KMS-11 (cell line): Measurements from ENCODE around the gene SOHLH2.

Experiments used
- H2AFZ ChIP-seq: fragments of 200-600 bp; sonication (generic); 2 replicates; pipeline ENCODE4 v1.6.1; 2016; ENCODE audit warnings: antibody characterized with exemption, mixed run types, low read depth
- H3K27ac ChIP-seq: fragments of 200-600 bp; sonication (generic); 2 replicates; pipeline ENCODE4 v1.6.1; 2016; ENCODE audit warnings: mild to moderate bottlenecking, mixed run types
- H3K27me3 ChIP-seq: fragments of 200-600 bp; sonication (generic); 2 replicates; pipeline ENCODE4 v1.6.1; 2017; ENCODE audit warnings: mild to moderate bottlenecking, low read depth, mixed run types, moderate library complexity; ENCODE audit not compliant: insufficient read depth
- H3K36me3 ChIP-seq: fragments of 200-600 bp; sonication (generic); 2 replicates; pipeline ENCODE4 v1.6.1; 2017; ENCODE audit warnings: mild to moderate bottlenecking, mixed run types; ENCODE audit not compliant: insufficient read depth
- H3K4me1 ChIP-seq: fragments of 200-600 bp; sonication (generic); 2 replicates; pipeline ENCODE4 v1.6.1; 2016; ENCODE audit warnings: mild to moderate bottlenecking, low read depth, mixed run types; ENCODE audit not compliant: poor library complexity, severe bottlenecking
- H3K4me2 ChIP-seq: fragments of 200-600 bp; sonication (generic); 2 replicates; pipeline ENCODE4 v1.7.0; 2016; ENCODE audit warnings: mild to moderate bottlenecking, mixed run types
- H3K4me3 ChIP-seq: fragments of 200-600 bp; sonication (generic); IDR thresholded peaks from 2 replicates; pipeline ENCODE4 v1.6.1; 2017; ENCODE audit warnings: low read depth, low read length, mixed read lengths; ENCODE audit not compliant: insufficient read depth
- H3K79me2 ChIP-seq: fragments of 200-600 bp; sonication (generic); 2 replicates; pipeline ENCODE4 v1.6.1; 2016; ENCODE audit warnings: low read depth, mixed run types; ENCODE audit not compliant: insufficient read depth
- H3K9ac ChIP-seq: fragments of 200-600 bp; sonication (generic); 2 replicates; pipeline ENCODE4 v1.6.1; 2016; ENCODE audit warnings: mild to moderate bottlenecking, mixed run types
- H4K20me1 ChIP-seq: fragments of 200-600 bp; sonication (generic); 2 replicates; pipeline ENCODE4 v1.6.1; 2016; ENCODE audit warnings: mild to moderate bottlenecking, mixed run types; ENCODE audit not compliant: insufficient read depth
- CTCF ChIP-seq: fragments of 200-600 bp; sonication (generic); conservative IDR thresholded peaks from 2 replicates; pipeline ENCODE4 v1.6.1; 2017; ENCODE audit warnings: low read depth, mild to moderate bottlenecking, antibody characterized with exemption, low read length, moderate library complexity, mixed read lengths

SOHLH2 gene

GRCh38 chr13:36244990-36245389 is 30.6 kb upstream of the SOHLH2 start:
- no peaks in the 10 kb centered on the region for H4K20me1 ChIP-seq
- no peak for TF ChIP-seq CTCF
- no peak overlapping the region for H3K4me2 ChIP-seq
- no peak overlapping the region for H2AFZ ChIP-seq
- peaks cover 6% of the 10 kb centered on the region for H3K4me1 ChIP-seq
- H3K27ac ChIP-seq, result no peak overlapping the region
- H3K9ac ChIP-seq, result no peak overlapping the region
- no peaks in the 10 kb centered on the region for H3K79me2 ChIP-seq
- no peaks in the 10 kb centered on the region for H3K27me3 ChIP-seq
- H3K36me3 ChIP-seq, result no peaks in the 10 kb centered on the region
- no peak overlapping the region for H3K4me3 ChIP-seq

DNA sequence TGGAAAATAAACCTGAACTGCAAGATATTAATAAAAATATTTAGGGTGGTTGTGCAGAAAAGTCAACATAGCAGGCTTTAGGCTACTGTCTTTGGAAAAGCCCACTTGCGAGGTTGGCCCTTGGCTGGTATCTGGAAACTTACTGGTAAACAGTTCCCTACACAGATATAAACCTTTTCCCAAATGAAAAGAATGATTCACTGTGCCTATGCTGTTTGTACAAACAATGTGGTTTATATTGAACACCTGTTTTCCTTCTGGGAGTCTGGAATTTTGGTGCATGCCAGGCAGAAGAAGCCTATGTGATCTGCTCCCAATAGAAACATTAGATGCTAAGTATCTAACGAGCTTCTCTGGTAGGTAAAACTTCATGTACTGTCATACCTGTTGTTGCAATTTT is 29.7 kb upstream of the SOHLH2 start:
- H4K20me1 ChIP-seq, result no peaks in the 10 kb centered on the region
- H3K4me3 ChIP-seq, result no peak overlapping the region
- H3K27me3 ChIP-seq, result no peaks in the 10 kb centered on the region
- no peak overlapping the region for H3K4me2 ChIP-seq
- H3K4me1 ChIP-seq, result peaks cover 11% of the 10 kb centered on the region
- H3K9ac ChIP-seq, result no peak overlapping the region
- H3K36me3 ChIP-seq, result no peaks in the 10 kb centered on the region
- TF ChIP-seq CTCF, result no peak
- H3K27ac ChIP-seq, result no peak overlapping the region
- no peak overlapping the region for H2AFZ ChIP-seq
- H3K79me2 ChIP-seq, result no peaks in the 10 kb centered on the region

- Histone ChIP-seq H2AFZ (no peak overlapping the region), H3K27me3 (no peaks in the 10 kb centered on the region), H3K4me3 (no peak overlapping the region), H3K27ac (no peak overlapping the region), H3K9ac (no peak overlapping the region), H3K79me2 (no peaks in the 10 kb centered on the region), H3K4me1 (peaks cover 6% of the 10 kb centered on the region), H4K20me1 (no peaks in the 10 kb centered on the region), H3K36me3 (no peaks in the 10 kb centered on the region), H3K4me2 (no peak overlapping the region)
- TF ChIP-seq CTCF, result no peak
These were observed 28.4 kb upstream of the SOHLH2 start for GRCh38 chr13:36242761-36243160.

DNA sequence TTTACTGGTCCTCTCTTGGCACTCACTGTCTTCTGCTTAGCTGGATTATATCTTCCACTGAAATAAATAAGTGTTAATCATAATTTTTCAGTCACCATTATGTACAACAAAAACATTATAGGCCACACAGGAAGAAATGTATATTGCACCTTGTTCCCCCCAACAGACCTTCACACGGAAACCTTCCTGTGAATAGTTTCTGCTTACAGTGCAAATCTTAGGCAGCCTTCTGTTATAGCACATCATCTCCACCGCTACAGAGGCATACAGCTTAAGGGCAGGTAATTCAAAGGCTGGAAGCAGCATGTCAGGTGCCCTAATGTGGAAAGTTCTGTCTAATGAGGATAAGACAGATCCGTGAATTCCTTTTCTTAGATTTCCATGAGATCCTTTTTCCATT is 16.9 kb upstream of the SOHLH2 start:
- Histone ChIP-seq H3K79me2 (no peaks in the 10 kb centered on the region), H3K4me3 (no peak overlapping the region), H3K4me1 (no peaks in the 10 kb centered on the region), H3K9ac (no peak overlapping the region), H3K27me3 (no peaks in the 10 kb centered on the region), H2AFZ (no peak overlapping the region), H3K4me2 (no peak overlapping the region), H4K20me1 (no peaks in the 10 kb centered on the region), H3K27ac (no peak overlapping the region), H3K36me3 (no peaks in the 10 kb centered on the region)
- no peak for TF ChIP-seq CTCF

GRCh38 chr13:36224730-36225129 is 10.4 kb upstream of the SOHLH2 start:
- Histone ChIP-seq H2AFZ (no peak overlapping the region), H3K9ac (no peak overlapping the region), H4K20me1 (no peaks in the 10 kb centered on the region), H3K27ac (no peak overlapping the region), H3K4me1 (peaks cover 15% of the 10 kb centered on the region), H3K4me2 (no peak overlapping the region), H3K79me2 (no peaks in the 10 kb centered on the region), H3K4me3 (no peak overlapping the region), H3K36me3 (no peaks in the 10 kb centered on the region), H3K27me3 (no peaks in the 10 kb centered on the region)
- no peak for TF ChIP-seq CTCF
